ENCODE results near the gene GAMT.

DNA sequence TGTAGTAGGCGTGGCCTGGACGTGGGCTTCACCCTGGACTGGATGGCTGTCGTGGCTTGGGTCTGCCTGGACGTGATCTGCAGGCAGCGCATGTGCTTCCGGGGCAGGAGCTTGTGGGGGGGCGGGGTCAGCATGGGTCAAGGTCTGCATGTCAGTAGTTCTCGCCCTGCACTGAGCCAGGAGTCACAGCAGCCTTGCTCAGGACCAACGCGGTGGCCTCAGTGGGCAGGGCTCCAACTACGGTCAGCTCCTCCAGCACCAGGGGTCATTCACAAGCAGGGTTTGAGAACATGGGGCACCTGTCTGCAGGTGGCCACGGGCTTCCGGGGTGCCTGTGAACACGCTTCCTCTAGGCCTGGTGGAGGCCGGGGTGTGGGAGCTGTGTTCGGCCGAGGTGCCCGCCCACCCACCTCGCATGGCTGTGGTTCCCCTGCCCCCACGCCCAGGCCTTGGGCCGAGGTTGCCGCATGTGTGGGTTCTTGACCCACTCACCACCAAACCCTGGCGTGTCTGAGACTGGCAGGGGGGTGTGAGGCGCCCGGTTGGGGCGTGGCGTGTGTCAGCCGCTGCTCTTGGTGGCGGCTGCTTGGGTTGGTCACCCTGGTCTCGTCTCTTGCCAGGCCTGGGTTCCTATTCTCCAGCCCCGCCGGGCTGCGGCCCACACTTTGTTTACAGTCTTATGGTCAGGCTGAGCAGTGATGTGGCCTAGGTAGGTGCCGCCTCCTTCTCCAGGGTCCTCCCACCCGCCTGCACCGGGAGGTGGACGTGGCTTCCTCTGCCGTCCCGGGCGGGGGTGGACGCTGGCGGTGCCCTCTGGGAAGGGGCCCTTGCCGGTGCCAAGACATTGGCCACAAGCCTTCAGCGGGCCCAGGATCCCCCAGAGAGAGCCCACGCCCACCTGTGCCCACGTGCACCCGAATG is 32.0 kb upstream of the GAMT start:
- TF ChIP-seq POLR2AphosphoS5 (IDR thresholded peaks at IDR 0.05; ENCODE audit: low read depth, low read length) (no peak; the same call in 1 of the 2 replicates), POLR2A (IDR thresholded peaks at IDR 0.05; ENCODE audit: low read depth, low read length) (no peak)
